Medulla oblongata (tissue), 1 donor: ENCODE results near the gene WDR44.
"Not testable (repeated sequence)": the region's sequence is repeated elsewhere in the genome, so short reads cannot be mapped to it uniquely, and the experiment has no call there.

Source experiments
- DNase-seq: peaks from one replicate; pipeline ENCODE4 v3.0.0-alpha.2; 2015; ENCODE audit errors: extremely low spot score

WDR44 gene

GRCh38 chrX:118480172-118480571, 134.3 kb downstream of the WDR44 start:
- DNase-seq: no peak

DNA sequence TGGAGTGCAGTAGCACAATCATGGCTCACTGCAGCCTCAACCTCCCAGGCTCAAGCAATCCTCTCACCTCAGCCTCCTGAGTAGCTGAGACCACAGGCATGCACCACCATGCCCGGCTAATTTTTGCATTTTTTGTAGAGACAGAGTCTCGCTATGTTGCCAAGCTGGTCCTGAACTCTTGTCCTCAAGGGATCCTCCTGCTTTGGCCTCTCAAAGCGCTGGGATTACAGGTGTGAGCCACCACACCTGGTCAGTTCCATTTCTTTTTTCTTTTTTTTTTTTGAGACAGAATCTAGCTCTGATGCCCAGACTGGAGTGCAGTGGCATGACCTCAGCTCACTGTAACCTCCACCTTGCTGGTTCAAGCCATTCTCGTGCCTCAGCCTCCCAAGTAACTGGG, 136.5 kb downstream of the WDR44 start:
- not testable (repeated sequence) for DNase-seq

- DNase-seq: no peak
Observed at GRCh38 chrX:118484216-118484903, 138.5 kb downstream of the WDR44 start.

DNA sequence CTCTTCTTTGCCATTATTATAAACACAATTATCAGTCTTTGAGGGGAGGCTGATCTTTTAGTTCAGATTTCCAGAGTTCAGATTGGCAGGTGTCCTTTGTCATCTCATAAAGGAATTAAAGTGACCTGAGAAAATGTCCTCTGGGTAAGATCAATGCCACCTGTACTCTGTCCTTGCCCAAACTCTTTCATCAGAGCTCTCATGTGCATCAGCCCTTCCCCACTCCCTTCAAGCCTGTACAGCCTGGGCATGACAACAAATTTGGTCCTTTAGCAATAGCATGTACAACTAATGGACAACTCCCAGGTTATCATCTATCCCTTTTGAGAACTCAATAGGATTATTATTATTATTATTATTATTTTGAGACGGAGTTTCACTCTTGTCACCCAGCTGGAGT, 140.8 kb downstream of the WDR44 start:
- not testable (repeated sequence) for DNase-seq

GRCh38 chrX:118493016-118493415, 147.1 kb downstream of the WDR44 start:
- no peak for DNase-seq

GRCh38 chrX:118493653-118494297, 147.9 kb downstream of the WDR44 start:
- DNase-seq: no peak

- peak; percentile 79 for DNase-seq
Observed at GRCh38 chrX:118495061-118495921, 149.4 kb downstream of the WDR44 start, which contains the start of gene DOCK11. Gene DOCK11, plus strand, starts transcription at chrX:118495815. Its CDS starts 157 bp downstream, at chrX:118495972.

DNA sequence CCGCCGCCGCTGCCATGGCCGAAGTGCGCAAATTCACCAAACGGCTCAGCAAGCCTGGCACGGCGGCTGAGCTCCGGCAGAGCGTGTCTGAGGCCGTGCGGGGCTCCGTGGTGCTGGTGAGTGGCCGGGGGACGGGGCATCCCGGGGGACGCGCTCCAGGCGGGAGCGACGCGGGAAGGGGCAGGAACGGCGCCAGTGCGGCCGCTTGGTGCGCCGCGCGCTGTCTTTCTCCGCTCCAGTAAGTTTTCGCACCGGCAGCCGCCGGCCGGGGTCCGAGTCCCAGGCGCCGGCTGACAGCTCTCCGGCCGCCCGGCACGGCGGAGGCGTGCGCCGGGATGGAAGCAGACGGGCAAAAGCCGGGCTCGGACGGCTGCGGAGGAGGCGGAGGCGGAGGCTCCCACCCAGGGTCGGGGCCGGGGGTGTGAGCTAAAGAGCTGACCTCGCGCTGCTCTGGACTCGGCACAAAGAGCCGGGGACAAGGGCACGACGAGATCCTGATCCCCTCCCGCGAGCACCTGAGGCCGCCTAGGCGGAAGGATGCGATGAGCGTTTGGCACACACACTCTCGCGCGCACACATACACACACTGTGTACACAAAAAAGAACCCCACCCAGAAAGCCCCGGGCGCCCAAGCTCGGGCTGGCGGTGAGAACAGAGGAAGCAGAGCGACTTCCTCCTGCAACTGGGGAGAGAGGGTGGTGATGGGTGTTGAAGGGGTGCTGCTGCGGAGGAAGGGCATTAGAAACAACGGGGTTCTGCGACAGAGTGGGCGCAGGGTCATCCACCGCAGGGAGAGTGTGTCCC, 150.3 kb downstream of the WDR44 start:
- peak; percentile 6 for DNase-seq

GRCh38 chrX:118496763-118497079, 150.8 kb downstream of the WDR44 start:
- no peak for DNase-seq

DNA sequence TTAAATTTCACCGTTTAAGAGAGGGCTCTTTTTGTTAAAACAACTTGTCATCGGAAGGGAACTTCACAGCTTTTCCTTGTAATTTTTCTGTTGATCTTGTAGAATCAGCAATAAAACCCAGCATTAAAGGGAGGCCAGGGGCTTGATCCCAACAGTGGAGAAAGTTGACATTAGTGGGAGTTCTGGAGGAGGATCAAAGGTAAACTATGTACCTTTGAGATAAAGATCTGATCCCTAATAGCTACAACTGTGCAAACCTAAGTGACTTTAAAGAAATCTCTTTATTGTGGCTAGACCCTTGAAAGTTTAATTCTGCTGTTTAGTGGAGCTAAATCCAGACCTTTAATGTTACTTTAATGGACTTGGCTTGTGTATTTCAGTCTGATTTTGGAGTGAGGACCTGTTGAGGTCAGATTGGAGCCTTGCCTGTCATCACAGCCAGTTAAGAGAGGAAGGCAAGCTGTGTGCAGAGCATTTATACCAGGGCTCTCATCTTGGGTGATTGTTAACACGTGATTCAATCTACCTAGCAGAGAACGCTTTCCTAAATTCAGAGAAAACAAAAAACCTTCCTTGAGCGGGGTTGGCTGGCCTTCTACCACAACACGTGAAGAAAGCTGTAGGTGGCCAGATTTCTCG, 151.4 kb downstream of the WDR44 start:
- DNase-seq: no peak

GRCh38 chrX:118498351-118498750, 152.4 kb downstream of the WDR44 start:
- no peak for DNase-seq

DNA sequence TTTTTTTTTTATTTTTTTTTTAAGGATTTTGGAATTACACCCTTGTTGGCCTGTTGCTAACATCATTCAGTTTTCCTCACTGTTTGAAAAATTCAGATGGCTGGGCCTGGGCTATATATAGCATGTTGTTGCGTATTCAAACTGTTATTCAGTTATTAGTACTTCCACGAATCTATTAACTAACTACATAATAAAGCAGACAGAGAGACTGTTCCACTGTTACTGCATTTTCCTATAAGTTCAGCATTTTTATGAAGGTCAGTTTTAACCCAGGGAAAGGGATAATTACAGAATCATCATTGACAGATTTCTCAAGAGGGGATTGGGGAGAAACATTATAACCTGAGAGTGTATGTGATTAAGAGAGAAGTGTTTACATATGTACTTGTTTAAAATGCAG, 152.8 kb downstream of the WDR44 start:
- DNase-seq: no peak

DNA sequence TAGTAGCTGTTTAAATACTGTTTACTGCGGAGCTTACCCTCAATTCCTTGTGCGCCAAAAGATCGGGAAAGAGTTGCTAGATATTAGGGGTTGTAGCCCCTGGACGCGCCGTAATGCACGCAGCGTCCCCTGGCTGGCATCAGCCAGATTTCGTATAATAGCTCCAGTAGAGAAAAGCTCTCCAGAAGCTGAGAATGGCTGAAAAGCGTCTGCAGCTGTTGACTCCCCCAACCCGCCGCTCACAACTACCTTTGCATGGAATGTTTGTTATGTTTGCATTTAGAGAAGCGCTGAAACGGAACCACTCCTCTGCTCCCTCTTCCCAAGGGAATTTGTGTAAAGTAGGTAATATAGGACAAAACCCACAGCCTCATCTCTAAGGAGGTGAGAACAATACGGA, 153.4 kb downstream of the WDR44 start:
- DNase-seq: no peak
